ENCODE measurements around the gene TSPAN31.

TSPAN31 gene

DNA sequence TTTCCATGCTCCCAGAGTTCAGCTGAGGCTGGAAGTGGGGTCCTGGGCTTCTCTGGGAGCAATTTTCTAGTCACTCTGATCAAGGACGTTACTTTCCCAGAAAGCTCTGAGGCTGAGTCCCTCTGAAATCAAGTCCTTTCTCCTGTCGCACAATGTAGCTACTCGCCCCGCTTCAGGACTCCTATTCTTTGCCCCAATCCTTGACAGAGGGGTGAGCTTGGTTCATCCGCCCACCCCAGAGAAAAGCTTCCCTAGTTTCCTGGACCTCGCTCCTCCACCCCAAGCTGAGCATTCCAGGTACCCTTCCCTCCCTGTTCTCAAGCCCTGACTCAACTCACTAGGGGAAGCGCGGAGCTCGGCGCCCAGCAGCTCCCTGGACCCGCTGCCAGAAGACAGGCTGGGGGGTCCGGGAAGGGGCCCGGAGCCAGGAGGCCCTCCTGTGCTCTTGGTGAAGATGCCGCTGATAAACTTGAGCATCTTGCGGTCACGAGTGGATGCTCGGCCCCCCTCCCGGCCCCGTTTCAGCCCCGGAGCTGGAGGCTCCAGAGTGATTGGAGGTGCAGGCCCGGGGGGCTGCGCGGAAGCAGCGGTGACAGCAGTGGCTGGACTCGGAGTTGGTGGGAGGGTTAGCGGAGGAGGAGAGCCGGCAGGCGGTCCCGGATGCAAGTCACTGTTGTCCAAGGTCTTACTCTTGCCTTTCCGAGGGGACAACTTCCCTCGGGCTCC, 7.9 kb upstream of the TSPAN31 start:
- no peak for DNase-seq

DNA sequence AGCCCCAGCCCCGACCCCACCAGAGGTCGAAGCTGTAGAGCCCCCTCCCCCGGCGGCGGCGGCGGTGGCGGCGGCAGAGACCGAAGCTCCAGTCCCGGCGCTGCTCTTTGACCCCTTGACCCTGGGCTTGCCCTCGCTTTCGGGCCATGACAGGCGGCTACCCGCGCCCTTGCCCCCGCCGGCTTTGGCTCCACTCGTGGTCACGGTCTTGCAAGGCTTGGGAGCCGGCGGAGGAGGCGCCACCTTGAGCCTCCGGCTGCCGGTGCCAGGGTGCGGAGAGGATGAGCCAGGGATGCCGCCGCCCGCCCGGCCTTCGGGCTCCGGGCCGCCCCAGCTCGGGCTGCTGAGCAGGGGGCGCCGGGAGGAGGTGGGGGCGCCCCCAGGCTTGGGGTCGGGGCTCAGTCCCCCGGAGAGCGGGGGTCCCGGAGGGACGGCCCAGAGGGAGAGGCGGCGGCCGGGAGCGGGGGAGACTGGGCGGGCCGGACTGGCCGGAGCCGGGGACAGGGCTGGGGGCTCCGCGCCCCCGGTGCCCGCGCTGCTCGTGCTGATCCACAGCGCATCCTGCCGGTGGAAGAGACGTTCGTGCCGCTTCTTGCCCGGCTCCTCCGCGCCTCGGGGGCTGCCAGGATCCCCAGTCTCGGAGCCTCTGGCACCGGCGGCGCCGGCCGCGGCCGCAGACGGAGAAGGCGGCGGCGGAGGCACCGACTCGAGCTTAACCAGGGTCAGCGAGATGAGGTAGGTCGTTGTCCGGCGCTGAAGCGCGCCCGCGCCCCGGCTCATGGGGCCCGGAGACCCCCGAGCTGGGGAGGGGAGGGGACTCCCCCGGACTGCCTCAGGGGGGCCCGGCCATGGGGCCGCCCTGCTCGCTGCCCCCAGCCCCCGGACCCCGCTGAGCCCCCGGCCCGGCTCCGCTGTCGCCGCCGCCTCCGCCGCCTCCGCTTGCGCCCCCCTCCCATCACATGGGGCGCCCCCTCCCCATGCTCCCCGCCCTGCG, 7.1 kb upstream of the TSPAN31 start:
- DNase-seq, result peak; percentile 95

DNA sequence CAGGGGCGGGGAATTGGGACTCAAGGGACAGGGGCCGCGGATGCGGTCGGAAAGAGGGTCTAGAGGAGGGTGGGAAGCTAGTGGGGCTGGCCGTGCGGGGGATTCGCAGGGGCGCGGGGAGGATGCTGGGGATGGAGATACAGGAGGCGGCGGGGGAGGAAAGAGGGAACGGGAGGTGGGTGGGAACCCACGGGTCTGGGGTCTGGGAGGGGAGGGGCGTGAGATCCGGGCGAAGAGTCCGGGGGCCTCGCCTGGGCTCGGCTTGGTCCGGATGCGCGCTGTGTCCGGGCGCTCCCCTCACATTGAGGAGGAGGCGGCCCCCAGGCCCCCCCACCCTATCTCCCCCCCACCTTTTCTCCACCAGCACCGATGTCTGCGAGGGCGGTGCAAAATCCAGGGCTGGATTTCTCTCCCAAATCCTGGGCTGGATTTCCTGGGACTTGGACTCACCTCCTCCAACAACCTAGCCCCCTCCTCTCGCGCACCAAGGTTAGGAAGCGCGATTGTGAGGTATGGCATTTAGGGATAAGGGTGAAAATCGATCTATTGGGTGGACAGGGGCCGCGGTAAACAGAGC, 6.1 kb upstream of the TSPAN31 start, which contains the start of gene AGAP2:
Gene AGAP2, minus strand, starts transcription at position 82 of the 577 bp plus-strand sequence. CDS start 496 bp downstream, outside the sequence.
- peak; percentile 88 for DNase-seq

DNA sequence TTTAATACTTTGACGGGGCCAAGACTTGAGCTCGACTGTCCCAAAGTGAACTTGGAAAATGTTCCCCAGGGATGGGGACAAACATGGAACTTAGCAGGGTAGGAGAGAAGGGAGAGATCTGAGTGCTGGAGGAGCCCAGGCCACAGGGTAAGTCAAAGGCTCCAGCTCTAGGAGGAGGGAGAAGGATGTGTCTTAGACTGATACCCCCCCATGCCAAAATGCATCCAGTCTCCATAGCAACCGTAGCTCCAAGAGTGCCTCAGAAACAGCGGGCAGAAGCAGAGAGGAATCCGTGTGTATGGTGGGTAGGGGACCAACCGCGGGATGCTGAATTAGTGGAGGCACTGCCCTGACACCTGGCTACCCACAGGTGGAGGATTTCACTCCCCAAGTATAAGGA, 5.5 kb upstream of the TSPAN31 start:
- no peak for DNase-seq

DNA sequence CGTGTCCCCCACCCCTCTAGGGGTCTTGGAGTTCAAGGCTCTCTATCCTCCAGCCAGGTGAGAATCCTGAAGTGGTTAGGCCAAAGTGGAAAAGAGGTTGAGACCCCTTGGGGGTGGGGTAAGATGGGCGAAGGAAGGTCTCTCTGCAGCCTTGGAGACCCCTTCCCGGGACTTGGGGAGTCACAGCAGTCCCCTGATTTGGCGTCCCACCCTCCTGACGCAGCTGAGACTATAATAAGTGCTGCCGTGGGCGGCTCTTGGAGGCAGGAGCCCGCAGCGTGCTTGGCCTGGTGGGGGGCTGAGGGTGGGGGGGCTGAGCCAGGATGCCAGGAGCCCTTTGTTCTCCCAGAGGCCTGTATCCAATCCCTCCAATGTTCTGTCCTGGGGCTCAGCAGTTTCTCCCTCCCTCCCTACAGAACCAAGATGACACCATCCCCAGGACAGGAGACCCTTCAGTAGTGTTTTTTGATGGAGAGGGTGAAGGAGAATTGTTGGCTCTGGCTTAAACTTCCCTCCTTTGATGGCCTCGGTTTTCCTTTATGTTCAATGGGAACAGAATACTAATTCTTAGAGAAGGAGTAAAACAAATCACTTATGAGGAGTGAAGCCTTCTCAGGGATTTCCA, 4.8 kb upstream of the TSPAN31 start:
- DNase-seq, result no peak

DNA sequence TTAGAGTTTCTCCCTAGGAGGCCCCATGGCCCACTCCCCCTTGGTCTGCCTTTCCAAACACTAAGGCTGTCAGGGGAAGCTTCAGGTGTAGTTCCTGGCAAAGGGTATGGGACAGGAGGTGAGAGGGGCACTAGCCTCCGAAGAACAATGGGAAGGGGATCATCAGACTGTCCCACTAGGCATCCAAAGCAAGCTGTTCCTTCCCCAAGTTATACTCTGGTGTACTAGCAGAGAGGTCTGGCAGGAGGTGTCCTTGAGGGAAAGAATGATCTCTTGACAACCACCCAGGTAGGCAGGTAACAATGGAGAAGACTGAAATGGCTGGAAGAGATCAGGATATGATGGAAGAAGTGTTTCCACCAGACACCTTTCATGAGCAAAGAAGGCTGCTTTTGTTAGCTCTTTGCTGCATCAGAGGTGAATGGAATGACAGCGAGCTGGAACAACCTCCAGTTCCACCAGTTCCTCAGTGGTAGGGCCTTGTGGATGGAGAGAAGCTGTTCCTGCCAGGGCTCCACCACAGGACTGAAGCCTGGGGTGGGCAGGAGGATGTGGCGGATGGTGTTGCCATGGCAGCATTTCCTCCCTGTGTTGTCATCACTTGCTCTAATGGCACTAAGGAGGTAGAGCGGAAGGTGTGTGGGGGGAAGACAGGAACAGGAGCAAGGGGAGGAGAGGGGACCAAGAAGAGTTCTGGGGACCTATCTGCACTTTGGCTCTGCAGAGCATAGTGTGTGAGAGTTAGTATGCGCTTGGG, 4.0 kb upstream of the TSPAN31 start:
- no peak for DNase-seq

DNA sequence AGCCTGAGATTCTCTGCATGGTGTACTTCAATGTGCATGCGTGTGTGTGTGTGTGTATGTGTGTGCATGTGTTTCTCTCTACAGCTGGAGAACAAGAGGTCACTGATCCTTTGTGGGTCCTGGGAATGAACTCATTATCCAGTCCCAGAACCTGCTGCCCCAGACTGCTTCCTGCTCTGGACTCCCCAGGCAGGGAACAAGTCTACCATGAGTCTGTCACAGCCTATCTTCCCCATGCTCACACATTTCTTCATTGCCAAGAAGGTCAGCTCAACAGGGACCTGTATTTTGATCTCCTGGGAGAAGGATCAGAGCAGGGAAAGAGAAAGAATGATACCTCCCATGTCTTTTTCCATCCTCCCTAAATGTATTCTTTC, 3.4 kb upstream of the TSPAN31 start:
- DNase-seq, result no peak

DNA sequence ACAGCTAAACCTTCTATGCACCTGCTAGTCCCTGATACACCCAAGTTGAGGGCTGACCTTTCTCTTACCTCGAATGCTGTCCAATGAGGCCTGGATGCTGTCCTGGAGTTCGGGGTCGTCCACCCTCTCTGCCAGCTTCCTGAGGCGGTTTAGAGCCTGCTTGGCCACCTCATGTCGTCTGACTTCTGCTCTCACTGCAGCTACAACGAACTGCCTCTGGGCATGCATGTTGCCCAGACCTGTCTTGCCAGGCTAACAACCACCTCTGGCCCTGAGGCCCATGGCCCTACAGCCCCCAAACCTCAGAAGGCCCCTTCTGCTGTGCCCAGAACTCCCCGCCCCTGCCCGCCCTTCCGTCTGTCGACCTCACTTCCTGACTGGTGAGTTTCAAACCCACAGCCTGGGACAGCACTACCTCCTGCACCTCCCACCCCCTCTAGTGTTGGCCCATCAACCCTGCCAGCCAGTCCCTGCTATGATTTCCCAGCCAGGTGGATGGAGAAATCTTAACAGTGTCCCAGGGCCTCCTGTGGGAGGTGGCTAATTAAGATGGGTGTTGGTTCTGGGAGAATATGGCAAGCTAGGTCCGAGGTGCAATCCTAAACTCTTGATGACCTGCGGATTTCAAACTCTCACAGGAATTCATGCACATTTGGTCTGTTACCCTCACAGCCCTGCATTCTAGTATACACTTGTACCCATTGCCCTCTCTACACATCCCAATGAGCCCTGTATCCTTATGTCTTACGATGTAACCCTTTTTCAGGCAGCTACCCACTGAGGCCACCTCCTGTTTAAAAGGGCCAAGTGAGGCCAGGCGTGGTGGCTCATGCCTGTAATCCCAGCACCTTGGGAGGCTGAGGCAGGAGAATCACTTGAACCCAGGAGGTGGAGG, 2.7 kb upstream of the TSPAN31 start:
- DNase-seq, result no peak

DNA sequence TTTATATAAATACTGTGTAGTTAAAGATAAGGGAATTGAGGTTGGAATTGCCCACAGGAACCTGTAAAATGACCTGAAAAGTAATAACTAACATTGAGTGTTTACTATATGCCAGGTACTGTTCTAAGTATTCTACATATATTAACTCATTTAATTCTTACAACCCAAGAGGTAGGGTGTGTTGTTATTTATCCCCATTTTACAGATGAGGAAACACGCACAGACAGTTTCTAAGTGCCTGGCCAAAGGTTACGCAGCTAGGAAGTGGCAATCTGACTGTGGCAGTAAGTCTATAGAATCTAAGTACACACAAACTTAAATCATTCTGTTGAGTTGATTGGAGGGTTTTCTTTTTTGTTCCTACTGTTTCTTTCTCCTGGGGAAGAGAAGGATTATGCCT, 1.1 kb upstream of the TSPAN31 start:
- DNase-seq, result no peak

DNA sequence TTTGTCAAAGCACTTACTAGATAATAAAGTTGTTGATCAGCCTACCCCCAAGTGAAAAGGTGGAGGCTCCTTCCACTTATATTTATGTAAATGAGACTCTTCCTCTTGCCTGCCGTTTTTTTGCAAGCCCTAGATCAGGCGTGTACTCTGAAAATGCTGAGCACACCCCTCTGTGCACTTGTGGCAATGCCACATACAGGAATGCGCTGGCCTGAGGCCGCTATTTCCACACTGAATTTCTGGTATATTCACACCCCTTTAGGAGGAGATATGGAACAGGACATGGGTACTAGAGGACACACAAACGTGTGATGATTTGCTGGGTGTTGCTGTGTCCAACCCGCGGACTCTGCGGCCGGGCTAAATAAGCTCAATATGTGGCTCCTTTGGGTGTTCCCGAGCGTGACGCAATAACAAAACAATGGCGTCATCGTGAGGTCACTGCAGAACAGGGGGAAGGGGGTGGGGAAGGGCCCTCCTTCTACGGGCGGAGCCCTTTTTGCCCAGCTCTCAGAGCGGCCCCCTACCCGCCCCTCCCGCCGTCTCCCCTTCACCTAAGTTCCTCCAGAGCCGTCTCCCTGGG, 554 bp upstream of the TSPAN31 start:
- no peak for DNase-seq

DNA sequence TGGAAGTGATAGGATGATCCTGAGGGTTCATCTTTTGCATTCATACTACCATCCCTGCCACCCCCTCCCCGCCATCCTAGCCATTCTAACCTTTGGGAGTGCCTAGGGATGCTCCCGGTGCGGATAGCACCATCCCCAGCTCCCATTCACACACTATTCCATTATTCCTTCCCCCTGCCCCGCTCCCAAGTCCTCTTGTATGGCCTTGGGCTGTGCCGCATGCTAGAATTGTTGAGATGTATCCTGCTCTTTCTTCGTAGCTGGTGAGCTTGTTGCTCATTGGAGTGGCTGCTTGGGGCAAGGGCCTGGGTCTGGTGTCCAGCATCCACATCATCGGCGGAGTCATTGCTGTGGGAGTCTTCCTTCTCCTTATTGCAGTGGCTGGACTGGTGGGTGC, 644 bp downstream of the TSPAN31 start:
- no peak for DNase-seq

DNA sequence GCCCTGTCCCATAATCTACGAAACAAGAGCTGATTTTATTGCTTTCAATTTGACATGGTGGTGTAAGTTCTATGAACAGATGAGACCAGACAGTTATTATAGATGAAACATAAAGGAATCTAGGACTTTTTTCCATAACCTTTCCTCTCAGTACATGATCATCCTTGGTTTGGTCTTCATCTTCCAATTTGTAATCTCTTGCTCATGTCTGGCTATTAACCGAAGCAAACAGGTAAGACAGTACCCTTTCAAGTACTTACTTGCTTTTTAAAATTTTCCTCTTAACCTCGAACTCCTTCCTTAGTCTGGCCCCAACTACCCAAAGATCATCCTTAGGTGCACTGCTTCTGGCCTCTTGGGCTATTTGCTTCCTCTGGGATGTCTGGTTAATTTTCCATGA, 1.2 kb downstream of the TSPAN31 start:
- DNase-seq, result no peak

DNA sequence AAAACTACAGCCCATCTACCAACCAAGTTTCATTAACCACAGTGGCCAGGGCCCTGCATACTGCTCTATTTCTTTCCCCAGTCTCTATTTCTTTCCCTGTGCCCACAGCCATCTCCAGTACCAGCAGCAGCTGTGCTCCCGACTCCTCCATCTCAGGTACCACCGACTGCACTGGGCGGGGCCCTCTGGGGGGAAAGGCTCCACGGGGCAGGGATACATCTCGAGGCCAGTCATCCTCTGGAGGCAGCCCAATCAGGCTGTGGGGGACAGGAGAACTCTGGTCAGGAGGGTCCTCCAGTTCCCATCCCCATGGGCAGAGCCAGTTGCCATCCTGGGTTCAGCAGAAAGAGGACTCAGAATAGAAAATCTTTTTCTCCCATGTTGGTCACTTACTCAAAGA, 4.2 kb downstream of the TSPAN31 start:
- DNase-seq, result no peak

DNA sequence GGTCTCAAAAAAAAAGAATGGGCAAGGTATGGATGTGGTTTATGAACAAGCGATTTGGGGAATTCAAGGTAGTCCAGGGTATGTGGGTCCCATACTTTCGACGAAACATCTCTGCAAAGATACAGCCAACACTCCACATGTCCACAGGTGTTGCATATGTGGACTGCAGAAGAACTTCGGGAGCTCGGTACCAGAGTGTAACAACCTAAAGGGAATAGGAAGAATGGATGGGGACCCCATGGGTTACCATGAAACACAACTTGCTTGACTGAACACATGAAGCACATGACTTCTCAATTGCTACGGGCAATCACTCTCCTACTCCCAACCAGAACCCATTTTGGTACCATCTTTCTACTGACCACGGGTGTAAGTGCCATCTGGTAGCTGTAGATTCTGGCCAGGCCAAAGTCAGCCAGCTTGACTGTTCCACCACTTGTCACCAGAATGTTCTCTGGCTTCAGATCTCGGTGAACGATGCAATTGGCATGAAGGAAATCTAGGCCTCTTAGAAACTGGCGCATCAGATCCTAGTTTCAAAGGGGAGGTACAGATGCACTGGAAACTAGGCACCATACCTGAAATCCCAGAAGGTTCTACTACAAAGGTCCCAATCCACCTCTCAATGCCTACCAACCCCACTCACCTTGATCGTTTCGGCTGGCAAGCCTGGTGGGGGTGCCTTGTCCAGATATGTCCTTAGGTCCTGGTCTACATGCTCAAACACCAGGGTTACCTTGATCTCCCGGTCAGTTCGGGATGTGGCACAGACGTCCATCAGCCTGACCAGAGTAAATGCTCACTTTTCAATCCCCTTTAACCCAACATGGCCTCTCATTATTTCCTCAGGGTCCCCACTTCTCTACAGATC, 6.0 kb downstream of the TSPAN31 start:
- no peak for DNase-seq

DNA sequence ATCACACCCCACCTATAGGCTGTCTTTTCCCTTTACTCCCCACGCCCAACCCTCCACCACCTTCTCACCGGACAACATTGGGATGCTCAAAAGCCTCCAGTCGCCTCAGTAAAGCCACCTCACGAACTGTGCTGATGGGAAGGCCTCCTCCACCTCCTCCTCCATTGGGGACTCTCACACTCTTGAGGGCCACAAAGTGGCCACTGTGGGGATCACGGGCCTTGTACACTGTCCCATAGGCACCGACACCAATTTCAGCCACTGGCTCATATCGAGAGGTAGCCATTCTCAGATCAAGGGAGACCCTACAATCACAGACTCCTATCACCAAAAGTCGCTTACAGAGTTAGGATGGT, 6.6 kb downstream of the TSPAN31 start:
- no peak for DNase-seq

DNA sequence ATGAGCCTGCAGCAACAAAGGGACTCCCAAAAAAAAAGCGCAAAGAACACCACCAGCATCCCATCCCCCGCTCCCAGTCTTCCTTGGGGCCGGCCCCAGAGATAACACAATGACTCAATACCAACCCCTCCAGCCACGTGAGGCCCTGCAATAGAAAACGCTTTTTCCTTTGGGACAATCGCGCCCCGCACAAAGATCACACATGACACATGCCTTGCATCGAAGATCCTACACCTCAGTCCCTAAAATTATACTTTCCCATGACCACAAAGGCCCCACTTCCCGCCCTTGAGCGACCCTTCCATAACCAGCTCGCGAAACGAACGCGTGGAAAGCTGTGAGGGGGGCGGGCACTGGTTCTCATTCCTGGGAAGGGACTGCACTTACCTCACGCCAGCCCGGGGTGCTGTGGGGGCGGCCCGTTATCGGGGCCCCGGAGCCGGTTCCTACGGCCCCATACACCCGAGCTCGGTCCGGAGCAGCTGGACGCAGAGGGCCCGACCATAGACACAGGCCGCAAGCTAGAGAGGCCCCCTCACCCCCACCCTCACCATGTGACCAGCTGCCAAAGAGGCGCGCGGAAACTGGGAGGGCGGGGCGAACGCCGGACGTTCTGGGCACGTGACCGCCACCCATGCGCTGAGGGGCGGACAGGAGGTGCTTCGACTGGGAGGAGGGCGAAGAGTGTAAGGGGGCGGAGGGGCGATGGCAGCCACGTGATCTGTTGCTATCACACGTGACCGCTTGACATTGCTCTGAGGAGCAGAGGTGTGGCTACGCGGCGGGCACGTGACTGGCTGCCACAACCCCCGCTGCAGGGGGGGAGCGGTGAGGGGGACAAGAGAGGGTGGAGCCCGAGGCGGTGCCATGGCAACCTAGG, 7.2 kb downstream of the TSPAN31 start, which contains the start of gene CDK4:
Gene CDK4, minus strand, starts transcription at position 523 of the 880 bp plus-strand sequence. CDS start 593 bp downstream, outside the sequence.
- peak; percentile 100 for DNase-seq

DNA sequence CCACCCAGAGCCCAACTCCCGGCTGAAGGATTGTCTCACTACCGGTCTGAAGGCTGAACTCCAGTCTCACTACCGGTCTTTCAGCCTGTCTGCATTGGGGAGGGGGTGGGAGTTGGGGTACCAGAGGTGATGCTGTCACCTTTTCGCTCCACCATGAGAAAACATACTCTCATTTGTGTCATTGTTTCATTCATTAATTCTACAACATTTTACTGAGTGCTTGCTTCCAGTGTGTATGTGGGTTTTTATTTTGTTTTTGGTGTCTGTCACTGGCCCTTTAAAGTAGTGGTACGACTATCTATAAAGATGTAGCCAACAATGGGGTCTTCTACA, 7.8 kb downstream of the TSPAN31 start:
- no peak for DNase-seq

DNA sequence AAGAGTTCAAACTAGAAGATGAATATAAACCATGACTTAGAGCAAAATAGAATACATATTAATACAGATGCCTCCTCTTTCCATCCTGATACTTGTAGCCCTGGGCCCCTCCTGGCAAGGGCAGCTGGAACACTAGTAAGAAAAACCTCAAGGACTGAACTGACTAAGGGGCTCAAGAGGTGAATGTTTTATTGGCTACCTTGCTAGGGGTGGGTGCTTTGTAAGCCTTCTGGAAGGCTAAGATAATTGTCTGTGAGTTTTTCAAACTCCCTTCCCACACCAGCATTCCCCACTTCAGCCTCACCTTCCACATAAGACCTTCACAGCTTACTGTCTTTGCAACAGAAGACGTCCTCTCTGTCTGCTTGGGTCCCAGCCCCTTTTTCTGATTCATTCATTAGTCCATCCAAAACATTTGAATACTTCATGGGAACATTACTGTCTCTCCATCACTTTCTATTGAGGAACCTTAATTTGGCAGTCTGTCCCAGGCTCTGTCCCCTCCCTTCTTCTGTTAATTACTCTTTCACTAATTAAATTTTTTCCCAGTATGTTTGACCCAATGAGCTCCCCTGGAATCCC, 9.0 kb downstream of the TSPAN31 start:
- no peak for DNase-seq
